Mesodermal cell (in vitro differentiated cells): ENCODE measurements around the gene CCDC174.

ENCODE experiments used
- H3K27ac ChIP-seq: 2 replicates; pipeline ENCODE4 v1.7.0; 2013; ENCODE audit warnings: mild to moderate bottlenecking, low read depth, low read length, moderate library complexity; ENCODE audit not compliant: severe bottlenecking
- H3K36me3 ChIP-seq: 2 replicates; pipeline ENCODE4 v1.7.1; 2013; ENCODE audit warnings: mild to moderate bottlenecking, low read length, moderate library complexity; ENCODE audit not compliant: control insufficient read depth, insufficient read depth
- H3K4me1 ChIP-seq: one replicate; pipeline ENCODE4 v1.7.1; 2013; ENCODE audit warnings: mild to moderate bottlenecking, low read length; ENCODE audit not compliant: insufficient read depth, control insufficient read depth, poor library complexity, severe bottlenecking
- H3K4me3 ChIP-seq: 2 replicates; pipeline ENCODE4 v1.7.0; 2013; ENCODE audit warnings: low read length, control low read depth, mild to moderate bottlenecking; ENCODE audit not compliant: insufficient read depth, poor library complexity, severe bottlenecking; ENCODE audit errors: extremely low read depth
- H3K9me3 ChIP-seq: 2 replicates; pipeline ENCODE4 v1.7.1; 2013; ENCODE audit warnings: mild to moderate bottlenecking, low read length, moderate library complexity; ENCODE audit not compliant: control insufficient read depth
- WGBS, 2 experiments: methylation state at CpG; one replicate each; pipeline ENCODE4 v1.1.5; 2013; ENCODE audit warnings: missing lambda C conversion rate in 2 of 2; ENCODE audit not compliant: insufficient coverage in 2 of 2; 5-methylcytosine and 5-hydroxymethylcytosine counted together

Gene CCDC174

GRCh38 chr3:14627815-14628214 lies 23.7 kb upstream of the CCDC174 start:
- peaks cover 15% of the 10 kb centered on the region for H3K9me3 ChIP-seq
- H3K27ac ChIP-seq = peak overlapping the region; percentile 60
- H3K4me3 ChIP-seq = no peak overlapping the region
- H3K36me3 ChIP-seq = no peaks in the 10 kb centered on the region
- WGBS, 2 experiments = 88 to 100% methylated on average over 4 to 5 of the region's 6 CpGs
- H3K4me1 ChIP-seq = peaks cover 10% of the 10 kb centered on the region

- Histone ChIP-seq H3K4me1 (peaks cover 10% of the 10 kb centered on the region), H3K36me3 (no peaks in the 10 kb centered on the region), H3K9me3 (peaks cover 15% of the 10 kb centered on the region), H3K4me3 (no peak overlapping the region), H3K27ac (no peak overlapping the region)
- 92 to 100% methylated on average over 4 of the region's 4 CpGs for WGBS, 2 experiments
Measured at GRCh38 chr3:14628406-14628805, 23.2 kb upstream of the CCDC174 start.

GRCh38 chr3:14630404-14631100 lies 21.0 kb upstream of the CCDC174 start:
- peaks cover 10% of the 10 kb centered on the region for H3K4me1 ChIP-seq
- whole genome bisulfite sequencing, 2 experiments = 68 to 86% methylated on average over 6 to 7 of the region's 9 CpGs
- no peaks in the 10 kb centered on the region for H3K36me3 ChIP-seq
- H3K4me3 ChIP-seq = no peak overlapping the region
- H3K9me3 ChIP-seq = peaks cover 15% of the 10 kb centered on the region
- no peak overlapping the region for H3K27ac ChIP-seq

- Histone ChIP-seq H3K4me1 (peaks cover 10% of the 10 kb centered on the region), H3K9me3 (peaks cover 15% of the 10 kb centered on the region), H3K27ac (no peak overlapping the region), H3K36me3 (no peaks in the 10 kb centered on the region), H3K4me3 (no peak overlapping the region)
- WGBS, 2 experiments = 85 to 88% methylated on average over 3 to 4 of the region's 5 CpGs
Measured at GRCh38 chr3:14631101-14631497, 20.5 kb upstream of the CCDC174 start.

GRCh38 chr3:14631687-14632441 lies 19.7 kb upstream of the CCDC174 start:
- WGBS, 2 experiments = 85 to 100% methylated on average over 3 to 4 of the region's 8 CpGs
- peaks cover 15% of the 10 kb centered on the region for H3K9me3 ChIP-seq
- H3K27ac ChIP-seq = no peak overlapping the region
- peaks cover 7% of the 10 kb centered on the region for H3K4me1 ChIP-seq
- no peaks in the 10 kb centered on the region for H3K36me3 ChIP-seq
- H3K4me3 ChIP-seq = no peak overlapping the region

GRCh38 chr3:14632442-14632930 lies 19.1 kb upstream of the CCDC174 start:
- Histone ChIP-seq H3K4me1 (peaks cover 1% of the 10 kb centered on the region), H3K36me3 (no peaks in the 10 kb centered on the region), H3K9me3 (peaks cover 14% of the 10 kb centered on the region), H3K4me3 (no peak overlapping the region), H3K27ac (no peak overlapping the region)
- WGBS, 2 experiments = 26 to 49% methylated on average over 4 of the region's 4 CpGs

- Histone ChIP-seq H3K4me1 (no peaks in the 10 kb centered on the region), H3K27ac (no peak overlapping the region), H3K4me3 (no peak overlapping the region), H3K36me3 (no peaks in the 10 kb centered on the region), H3K9me3 (peaks cover 5% of the 10 kb centered on the region)
- WGBS, 2 experiments = 86 to 98% methylated on average over 6 of the region's 6 CpGs
Measured at GRCh38 chr3:14633417-14633816, 18.1 kb upstream of the CCDC174 start.

- WGBS, 2 experiments = 61 to 80% methylated on average over 3 to 4 of the region's 8 CpGs
- Histone ChIP-seq H3K4me1 (no peaks in the 10 kb centered on the region), H3K9me3 (no peaks in the 10 kb centered on the region), H3K36me3 (no peaks in the 10 kb centered on the region), H3K4me3 (no peak overlapping the region), H3K27ac (no peak overlapping the region)
Measured at GRCh38 chr3:14633819-14634424, 17.6 kb upstream of the CCDC174 start.

- H3K4me1 ChIP-seq = no peaks in the 10 kb centered on the region
- WGBS, 2 experiments = 83% methylated on average over 1 of the region's 4 CpGs; no CpG with 5 or more reads in 1 of the 2 experiments
Measured at GRCh38 chr3:14634763-14635400, 16.7 kb upstream of the CCDC174 start.

GRCh38 chr3:14636496-14637087 lies 15.0 kb upstream of the CCDC174 start:
- no peaks in the 10 kb centered on the region for H3K9me3 ChIP-seq
- WGBS, 2 experiments = 83 to 94% methylated on average over 2 of the region's 4 CpGs
- no peak overlapping the region for H3K4me3 ChIP-seq
- no peak overlapping the region for H3K27ac ChIP-seq
- H3K36me3 ChIP-seq = no peaks in the 10 kb centered on the region
- no peaks in the 10 kb centered on the region for H3K4me1 ChIP-seq

More at GRCh38 chr3:14634763-14635400, 16.7 kb upstream of the CCDC174 start:
- H3K9me3 ChIP-seq = no peaks in the 10 kb centered on the region
- no peak overlapping the region for H3K4me3 ChIP-seq
- no peak overlapping the region for H3K27ac ChIP-seq
- no peaks in the 10 kb centered on the region for H3K36me3 ChIP-seq
